CD4-positive, alpha-beta memory T cell (primary cell): ENCODE results near the gene NSD1. TPM values are rescaled to one million over a fixed set of nuclear protein-coding genes. Genes with fewer than 3 reads are reported as not detected.

Experiments used
- CTCF ChIA-PET: fragments of 350-600 bp; sonication (Branson Sonifier 250); formaldehyde crosslinking; loops from one replicate; lab custom pipeline; 2021; ENCODE audit warnings: inconsistent platforms; ENCODE audit not compliant: partially characterized antibody; lab: Charles Lee
- POLR2A ChIA-PET: fragments of 350-600 bp; sonication (Branson Sonifier 250); formaldehyde crosslinking; loops from one replicate; lab custom pipeline; 2021; ENCODE audit not compliant: partially characterized antibody; lab: Charles Lee
- DNase-seq, 5 donors: peaks; one replicate each; pipeline versions ENCODE4 v3.0.0 to v3.0.0-alpha.2; 2020 to 2022; ENCODE audit warnings: mixed read lengths in 1 of 5
- H3K27ac ChIP-seq: one replicate; pipeline ENCODE4 v1.7.0; 2013; ENCODE audit warnings: low read depth, low read length
- H3K27me3 ChIP-seq: 2 replicates; pipeline ENCODE4 v1.7.0; 2013; ENCODE audit warnings: mild to moderate bottlenecking, low read length, moderate library complexity; ENCODE audit not compliant: insufficient read depth
- H3K36me3 ChIP-seq: 2 replicates; pipeline ENCODE4 v1.7.0; 2013; ENCODE audit warnings: mild to moderate bottlenecking, low read length, moderate library complexity; ENCODE audit not compliant: insufficient read depth
- H3K4me1 ChIP-seq: 2 replicates; pipeline ENCODE4 v1.7.0; 2013; ENCODE audit warnings: mild to moderate bottlenecking, low read length, moderate library complexity; ENCODE audit not compliant: insufficient read depth
- H3K4me3 ChIP-seq, 2 donors: one replicate each; pipeline ENCODE4 v1.7.0; 2013; ENCODE audit warnings: low read length in 2 of 2, mild to moderate bottlenecking in 1 of 2
- H3K9me3 ChIP-seq, 2 donors: one replicate each; pipeline ENCODE4 v1.7.0; 2013; ENCODE audit warnings: low read length in 2 of 2, control low read depth in 1 of 2; ENCODE audit not compliant: control insufficient read depth in 1 of 2
- H3K27ac Mint-ChIP-seq, 7 donors: one replicate each; pipeline ENCODE4 v1.8.0; 2020 to 2021; ENCODE audit warnings: mixed read lengths in 7 of 7, mild to moderate bottlenecking in 6 of 7, inconsistent platforms in 3 of 7, moderate library complexity in 3 of 7
- H3K27me3 Mint-ChIP-seq, 2 donors: one replicate each; pipeline ENCODE4 v1.8.0; 2020 to 2021; ENCODE audit warnings: mixed read lengths in 2 of 2
- H3K36me3 Mint-ChIP-seq, 2 donors: one replicate each; pipeline ENCODE4 v1.8.0; 2020 to 2021; ENCODE audit warnings: mixed read lengths in 2 of 2, inconsistent platforms in 1 of 2, mild to moderate bottlenecking in 1 of 2
- H3K4me1 Mint-ChIP-seq, 4 donors: one replicate each; pipeline ENCODE4 v1.8.0; 2020 to 2021; ENCODE audit warnings: mixed read lengths in 4 of 4, mild to moderate bottlenecking in 1 of 4
- H3K4me3 Mint-ChIP-seq, 8 donors: one replicate each; pipeline ENCODE4 v1.8.0; 2020 to 2021; ENCODE audit warnings: mixed read lengths in 8 of 8, mild to moderate bottlenecking in 7 of 8, moderate library complexity in 6 of 8, inconsistent platforms in 3 of 8
- H3K9me3 Mint-ChIP-seq, 8 donors: one replicate each; pipeline ENCODE4 v1.8.0; 2020 to 2021; ENCODE audit warnings: mixed read lengths in 8 of 8, mild to moderate bottlenecking in 5 of 8, inconsistent platforms in 3 of 8, moderate library complexity in 1 of 8
- intact Hi-C: fragments of 100-400 bp; cut with micrococcal nuclease; formaldehyde crosslinking; loops from one replicate; pipeline ENCODE4 v1.15.1; 2023
- polyA plus RNA-seq, 2 donors: library from polyadenylated mRNA; unstranded; fragments of 300-500 nt; fragmentation: Illumina TruSeq; gene quantifications; one replicate each; pipeline ENCODE4 v1.2.3, GENCODE V29; 2021
- total RNA-seq, 2 experiments: library from RNA; stranded (reverse); gene quantifications; one replicate each; pipeline ENCODE4 v1.2.3, GENCODE V29; 2021

Gene NSD1
- total and polyA plus RNA-seq, 4 experiments from 2014 or later: 14.3 to 122 (median 90.0) TPM

DNA sequence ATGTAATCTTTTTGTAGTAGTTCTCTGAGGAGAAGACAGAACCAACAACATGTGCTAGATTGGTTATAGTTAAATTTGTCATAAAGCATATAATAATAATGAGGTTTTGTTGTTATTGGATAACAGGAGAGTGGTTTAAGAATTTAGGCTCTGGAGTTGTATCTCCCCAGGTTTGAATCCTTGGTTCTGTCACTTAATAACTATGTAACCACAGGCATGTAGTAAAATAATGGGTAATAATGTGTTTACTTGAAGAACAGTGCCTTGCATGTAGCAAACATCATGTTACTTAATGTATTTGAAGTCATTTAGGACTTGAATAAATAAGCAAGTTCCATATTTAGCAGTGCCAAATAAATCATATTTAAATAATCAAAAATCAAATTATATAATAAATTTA is 55.8 kb downstream of the NSD1 start:
- intact Hi-C loops: no loop called here

DNA sequence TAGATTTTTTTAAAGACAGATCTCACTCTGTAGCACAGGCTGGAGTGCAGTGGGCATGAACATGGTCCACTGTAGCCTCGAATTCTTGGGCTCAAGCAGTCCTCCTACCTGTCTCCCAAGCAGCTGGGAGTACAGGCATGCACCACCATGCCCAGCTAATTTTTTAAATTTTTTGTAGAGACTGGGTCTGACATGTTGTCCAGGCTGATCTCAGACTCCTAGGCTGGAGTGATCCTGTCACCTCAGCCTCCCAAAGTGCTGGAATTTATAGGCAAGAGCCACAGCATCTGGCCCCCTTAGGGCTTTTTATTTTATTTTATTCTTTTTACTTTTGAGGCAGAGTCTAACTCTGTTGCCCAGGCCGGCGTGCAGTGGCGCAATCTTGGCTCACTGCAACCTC is 56.4 kb downstream of the NSD1 start:
- Mint-ChIP-seq H3K27me3 (no peaks in the 10 kb centered on the region), H3K9me3 (no peaks in the 10 kb centered on the region), H3K36me3 (peaks cover 11 to 22% of the 10 kb centered on the region in 2 donors), H3K4me1 (peaks cover 15 to 33% (median 24%) of the 10 kb centered on the region in 4 donors), H3K4me3 (no peak overlapping the region), H3K27ac (no peak overlapping the region)
- DNase-seq: no peak
- Histone ChIP-seq H3K27ac (no peak overlapping the region), H3K27me3 (no peaks in the 10 kb centered on the region), H3K4me3 (no peak overlapping the region), H3K9me3 (no peaks in the 10 kb centered on the region), H3K36me3 (no peaks in the 10 kb centered on the region), H3K4me1 (peaks cover 7% of the 10 kb centered on the region)
- CTCF ChIA-PET: interaction anchor here (1.0 kb wide), 1 partner anchor 77 kb away, joined by 4 read pairs; no protein-coding TSS in a partner anchor
- intact Hi-C loops: no loop called here
- POLR2A ChIA-PET: no interaction called here

More for the DNA sequence above, 55.8 kb downstream of the NSD1 start:
- H3K4me1 Mint-ChIP-seq: peaks cover 15 to 38% (median 28%) of the 10 kb centered on the region in 4 donors
- peaks cover 11 to 22% of the 10 kb centered on the region in 2 donors for H3K36me3 Mint-ChIP-seq
- Histone ChIP-seq H3K36me3 (no peaks in the 10 kb centered on the region), H3K9me3 (no peaks in the 10 kb centered on the region), H3K4me3 (no peak overlapping the region), H3K4me1 (peaks cover 7% of the 10 kb centered on the region), H3K27me3 (no peaks in the 10 kb centered on the region), H3K27ac (no peak overlapping the region)
- ChIA-PET POLR2A (no interaction called here), CTCF (no interaction called here)
- H3K27ac Mint-ChIP-seq: peak overlapping the region in 5 of 7 donors; percentile 15 to 65 (median 38)
- no peaks in the 10 kb centered on the region for H3K9me3 Mint-ChIP-seq
- no peak for DNase-seq
- no peaks in the 10 kb centered on the region for H3K27me3 Mint-ChIP-seq
- no peak overlapping the region for H3K4me3 Mint-ChIP-seq

DNA sequence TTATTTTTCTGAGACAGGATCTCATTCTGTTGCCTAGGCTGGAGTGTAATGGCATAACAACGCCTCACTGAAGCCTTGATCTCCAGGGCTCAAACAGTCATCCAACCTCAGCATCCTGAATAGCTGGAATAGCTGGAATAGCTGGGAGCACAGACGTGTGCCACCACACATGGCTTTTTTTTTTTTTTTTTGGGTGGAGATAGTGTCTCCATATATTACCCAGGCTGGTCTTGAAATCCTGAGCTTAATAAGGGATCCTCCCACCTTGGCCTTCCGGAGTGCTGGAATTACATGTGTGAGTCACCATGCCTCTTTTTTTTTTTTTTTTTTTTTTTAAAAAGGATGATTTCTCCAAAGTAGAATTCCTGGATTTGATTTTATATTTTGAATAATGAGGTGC is 60.7 kb downstream of the NSD1 start:
- no peaks in the 10 kb centered on the region for H3K9me3 ChIP-seq
- ChIA-PET POLR2A (interaction anchor here (1.4 kb wide), 1 partner anchor 61 kb away, joined by 3 read pairs; the partner anchor contains the start of gene NSD1), CTCF (interaction anchor here (0.9 kb wide), 2 partner anchors 80 to 83 kb away, joined by 4 read pairs; no protein-coding TSS in a partner anchor)
- H3K4me3 Mint-ChIP-seq: no peak overlapping the region
- H3K4me3 ChIP-seq: no peak overlapping the region
- peaks cover 33 to 34% of the 10 kb centered on the region in 2 donors for H3K36me3 Mint-ChIP-seq
- intact Hi-C loops: no loop called here
- H3K4me1 ChIP-seq: no peaks in the 10 kb centered on the region
- peaks cover 0 to 3% (median 0%) of the 10 kb centered on the region in 8 donors for H3K9me3 Mint-ChIP-seq
- no peaks in the 10 kb centered on the region for H3K27me3 Mint-ChIP-seq
- peaks cover 7% of the 10 kb centered on the region for H3K36me3 ChIP-seq
- no peak overlapping the region for H3K27ac ChIP-seq
- no peak overlapping the region for H3K27ac Mint-ChIP-seq
- peaks cover 10 to 20% (median 14%) of the 10 kb centered on the region in 4 donors for H3K4me1 Mint-ChIP-seq
- no peaks in the 10 kb centered on the region for H3K27me3 ChIP-seq
- DNase-seq: no peak

DNA sequence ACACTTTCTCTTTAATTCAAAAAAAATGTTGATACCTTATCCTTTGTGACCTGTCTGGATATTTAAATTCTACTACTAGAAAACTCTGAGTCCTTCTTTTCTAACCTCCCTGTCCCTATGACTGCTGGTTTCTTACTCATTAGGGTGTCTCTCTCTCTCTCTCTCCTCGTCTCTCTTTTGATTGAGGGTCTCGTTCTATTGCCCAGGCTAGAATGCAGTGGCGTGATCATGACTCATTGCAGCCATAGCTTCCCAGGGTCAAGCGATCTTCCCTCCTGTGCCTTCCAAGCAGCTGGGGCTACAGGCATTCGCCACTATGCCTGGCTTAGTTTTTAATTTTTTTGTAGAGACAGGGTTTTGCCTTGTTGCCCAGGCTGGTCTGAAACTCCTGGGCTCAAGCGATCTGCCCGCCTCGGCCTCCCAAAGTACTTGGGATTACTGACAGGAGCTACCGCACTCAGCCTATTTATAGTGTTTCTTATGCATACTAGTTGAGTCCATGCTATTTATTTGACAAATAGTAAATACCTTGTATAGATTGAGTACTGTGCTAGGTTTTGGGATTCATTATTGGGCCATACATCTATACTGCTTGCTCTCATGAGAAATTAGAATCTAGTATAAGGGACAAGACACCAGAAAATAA is 61.9 kb downstream of the NSD1 start:
- Histone ChIP-seq H3K36me3 (peaks cover 7% of the 10 kb centered on the region), H3K9me3 (no peaks in the 10 kb centered on the region), H3K4me1 (no peaks in the 10 kb centered on the region), H3K27me3 (no peaks in the 10 kb centered on the region), H3K27ac (no peak overlapping the region), H3K4me3 (no peak overlapping the region)
- Mint-ChIP-seq H3K4me1 (peaks cover 11 to 23% (median 15%) of the 10 kb centered on the region in 4 donors), H3K27ac (peak overlapping the region in 2 of 7 donors; percentile 68 to 75), H3K4me3 (no peak overlapping the region), H3K9me3 (peaks cover 0 to 3% (median 0%) of the 10 kb centered on the region in 8 donors), H3K36me3 (peaks cover 36 to 37% of the 10 kb centered on the region in 2 donors), H3K27me3 (no peaks in the 10 kb centered on the region)
- CTCF ChIA-PET: interaction anchor here (1.6 kb wide), 1 partner anchor 82 kb away, joined by 5 read pairs; no protein-coding TSS in a partner anchor
- DNase-seq: no peak
- POLR2A ChIA-PET: no interaction called here
- intact Hi-C loops: no loop called here

DNA sequence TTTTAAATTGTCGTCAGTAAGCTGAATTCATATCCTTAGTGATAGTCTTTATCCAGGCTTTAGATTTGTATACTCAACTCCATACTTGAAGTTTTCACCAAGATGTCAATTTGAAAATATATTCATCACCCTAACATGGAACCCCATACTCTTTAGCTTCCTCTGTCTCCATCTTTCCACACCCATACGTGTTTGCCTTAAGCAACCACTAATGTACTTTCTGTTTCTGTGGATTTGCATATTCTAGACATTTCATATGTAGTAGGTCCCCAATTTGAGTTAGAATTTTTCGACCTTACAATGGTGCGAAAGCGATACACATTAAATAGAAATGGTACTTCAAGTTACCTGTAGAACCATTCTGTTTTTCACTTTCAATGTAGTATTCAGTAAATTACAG is 65.2 kb downstream of the NSD1 start:
- Mint-ChIP-seq H3K27me3 (no peaks in the 10 kb centered on the region), H3K4me3 (no peak overlapping the region), H3K4me1 (peaks cover 11 to 27% (median 19%) of the 10 kb centered on the region in 4 donors), H3K9me3 (peaks cover 0 to 3% (median 0%) of the 10 kb centered on the region in 8 donors), H3K27ac (peak overlapping the region in 4 of 7 donors; percentile 4 to 79 (median 22)), H3K36me3 (peaks cover 33 to 45% of the 10 kb centered on the region in 2 donors)
- ChIA-PET CTCF (interaction anchor here (1.1 to 1.9 kb wide), 2 partner anchors 30 to 85 kb away, joined by 3 to 7 read pairs; no protein-coding TSS in a partner anchor), POLR2A (no interaction called here)
- no peak for DNase-seq
- no peak overlapping the region for H3K4me3 ChIP-seq
- peaks cover 7% of the 10 kb centered on the region for H3K36me3 ChIP-seq
- H3K4me1 ChIP-seq: peaks cover 4% of the 10 kb centered on the region
- H3K9me3 ChIP-seq: no peaks in the 10 kb centered on the region
- intact Hi-C loops: no loop called here
- no peaks in the 10 kb centered on the region for H3K27me3 ChIP-seq
- no peak overlapping the region for H3K27ac ChIP-seq

DNA sequence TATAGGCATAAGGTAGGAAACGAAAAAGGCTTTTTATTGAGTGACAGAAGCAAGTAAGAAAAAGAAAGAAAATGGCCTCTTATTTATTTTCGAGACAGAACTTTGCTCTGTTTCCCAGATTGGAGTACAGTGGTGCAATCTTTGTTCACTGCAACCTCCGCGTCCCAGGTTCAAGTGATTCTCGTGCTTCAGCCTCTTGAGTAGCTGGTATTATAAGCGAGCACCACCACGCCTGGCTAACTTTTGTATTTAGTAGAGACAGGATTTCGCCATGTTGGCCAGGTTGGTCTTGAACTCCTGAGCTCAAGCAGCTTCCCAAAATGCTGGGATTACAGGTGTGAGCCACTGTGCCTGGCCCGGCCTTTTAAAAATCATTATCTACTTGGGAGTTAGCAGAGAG is 70.7 kb downstream of the NSD1 start:
- H3K36me3 ChIP-seq: peaks cover 17% of the 10 kb centered on the region
- H3K27ac ChIP-seq: no peak overlapping the region
- peaks cover 4% of the 10 kb centered on the region for H3K4me1 ChIP-seq
- no peaks in the 10 kb centered on the region for H3K9me3 ChIP-seq
- no peak overlapping the region for H3K4me3 Mint-ChIP-seq
- ChIA-PET CTCF (interaction anchor here (1.8 kb wide), 1 partner anchor 91 kb away, joined by 6 read pairs; no protein-coding TSS in a partner anchor), POLR2A (no interaction called here)
- peaks cover 0 to 12% (median 9%) of the 10 kb centered on the region in 4 donors for H3K4me1 Mint-ChIP-seq
- no peak for DNase-seq
- no peaks in the 10 kb centered on the region for H3K27me3 ChIP-seq
- intact Hi-C loops: loop anchor here (5.0 kb wide), 1 partner anchor 92 kb away; no protein-coding TSS in a partner anchor
- H3K27me3 Mint-ChIP-seq: no peaks in the 10 kb centered on the region
- peaks cover 20 to 42% of the 10 kb centered on the region in 2 donors for H3K36me3 Mint-ChIP-seq
- H3K9me3 Mint-ChIP-seq: no peaks in the 10 kb centered on the region
- no peak overlapping the region for H3K4me3 ChIP-seq
- peak overlapping the region in 5 of 7 donors; percentile 22 to 93 (median 42) for H3K27ac Mint-ChIP-seq

DNA sequence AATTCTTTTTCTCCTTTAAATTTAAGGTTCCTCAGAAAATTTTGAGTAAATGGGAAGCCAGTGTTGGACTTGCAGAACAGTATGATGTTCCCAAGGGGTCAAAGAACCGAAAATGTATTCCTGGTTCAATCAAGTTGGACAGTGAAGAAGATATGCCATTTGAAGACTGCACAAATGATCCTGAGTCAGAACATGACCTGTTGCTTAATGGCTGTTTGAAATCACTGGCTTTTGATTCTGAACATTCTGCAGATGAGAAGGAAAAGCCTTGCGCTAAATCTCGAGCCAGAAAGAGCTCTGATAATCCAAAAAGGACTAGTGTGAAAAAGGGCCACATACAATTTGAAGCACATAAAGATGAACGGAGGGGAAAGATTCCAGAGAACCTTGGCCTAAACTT is 76.0 kb downstream of the NSD1 start:
- Histone ChIP-seq H3K4me1 (no peaks in the 10 kb centered on the region), H3K9me3 (no peaks in the 10 kb centered on the region), H3K36me3 (peaks cover 36% of the 10 kb centered on the region), H3K4me3 (no peak overlapping the region), H3K27ac (no peak overlapping the region), H3K27me3 (no peaks in the 10 kb centered on the region)
- Mint-ChIP-seq H3K4me1 (peaks cover 0 to 5% (median 3%) of the 10 kb centered on the region in 4 donors), H3K4me3 (no peak overlapping the region), H3K36me3 (peaks cover 47 to 63% of the 10 kb centered on the region in 2 donors), H3K27ac (peak overlapping the region in 2 of 7 donors; percentile 25 to 47), H3K9me3 (no peaks in the 10 kb centered on the region), H3K27me3 (no peaks in the 10 kb centered on the region)
- intact Hi-C loops: no loop called here
- ChIA-PET POLR2A (interaction anchor here (0.7 kb wide), 1 partner anchor 96 kb away, joined by 3 read pairs; no protein-coding TSS in a partner anchor), CTCF (interaction anchor here (1.0 kb wide), 1 partner anchor 101 kb away, joined by 3 read pairs; no protein-coding TSS in a partner anchor)
- DNase-seq: no peak
